HG03558 (cell line): ENCODE results near the gene ADAM15.

ENCODE experiments used
- ATAC-seq: cut with Tn5 transposase; IDR thresholded peaks from one replicate; pipeline ENCODE4 v1.9.1; 2021; ENCODE audit warnings: moderate number of reproducible peaks; ENCODE audit not compliant: unreplicated experiment; ENCODE audit errors: extremely low read depth

Gene ADAM15

GRCh38 chr1:155108296-155108695 is 57.2 kb downstream of the ADAM15 start:
- no peak for ATAC-seq

GRCh38 chr1:155110381-155110780 is 59.3 kb downstream of the ADAM15 start:
- no peak for ATAC-seq

- ATAC-seq = no peak
These were observed 59.7 kb downstream of the ADAM15 start for GRCh38 chr1:155110826-155111225.
